Activated CD8-positive, alpha-beta T cell treated with anti-CD3 and anti-CD28 coated beads, Interleukin-2, amount 10 ng/mL, durations not matched to agents 7 days and 5 days (primary cell): ENCODE measurements around the gene DIAPH1. TPM values are rescaled to one million over a fixed set of nuclear protein-coding genes. Genes with fewer than 3 reads are reported as not detected.

ENCODE experiments used
- ATAC-seq: fragments of 150-1000 bp; cut with Tn5 transposase; one replicate; pipeline ENCODE4 v1.10.0; 2021; ENCODE audit warnings: moderate library complexity
- CTCF ChIA-PET: fragments of 350-600 bp; sonication (Branson Sonifier 250); formaldehyde crosslinking; loops from one replicate; lab custom pipeline; 2021; ENCODE audit warnings: antibody characterized with exemption; lab: Charles Lee
- POLR2A ChIA-PET: fragments of 350-600 bp; sonication (Branson Sonifier 250); formaldehyde crosslinking; loops from one replicate; lab custom pipeline; 2021; ENCODE audit warnings: antibody characterized with exemption; lab: Charles Lee
- DNase-seq: peaks from one replicate; pipeline ENCODE4 v3.0.0-alpha.2; 2020
- H3K27ac Mint-ChIP-seq: one replicate; pipeline ENCODE4 v1.8.0; 2021; ENCODE audit warnings: mild to moderate bottlenecking, mixed read lengths
- H3K27me3 Mint-ChIP-seq: one replicate; pipeline ENCODE4 v1.8.0; 2021; ENCODE audit warnings: low read depth, mixed read lengths
- H3K36me3 Mint-ChIP-seq: one replicate; pipeline ENCODE4 v1.8.0; 2021; ENCODE audit warnings: low read depth, mixed read lengths
- H3K4me1 Mint-ChIP-seq: one replicate; pipeline ENCODE4 v1.8.0; 2021; ENCODE audit warnings: low read depth, mixed read lengths
- H3K4me3 Mint-ChIP-seq: one replicate; pipeline ENCODE4 v1.8.0; 2021; ENCODE audit warnings: mild to moderate bottlenecking, mixed read lengths
- H3K9me3 Mint-ChIP-seq: one replicate; pipeline ENCODE4 v1.8.0; 2022; ENCODE audit warnings: mixed read lengths; ENCODE audit not compliant: insufficient read depth
- total RNA-seq, 2 experiments: library from RNA; stranded (reverse); gene quantifications; one replicate each; pipeline ENCODE4 v1.2.3, GENCODE V29; 2021

DIAPH1 gene
- total RNA-seq, 2 experiments from 2014 or later = 281 to 286 TPM

DNA sequence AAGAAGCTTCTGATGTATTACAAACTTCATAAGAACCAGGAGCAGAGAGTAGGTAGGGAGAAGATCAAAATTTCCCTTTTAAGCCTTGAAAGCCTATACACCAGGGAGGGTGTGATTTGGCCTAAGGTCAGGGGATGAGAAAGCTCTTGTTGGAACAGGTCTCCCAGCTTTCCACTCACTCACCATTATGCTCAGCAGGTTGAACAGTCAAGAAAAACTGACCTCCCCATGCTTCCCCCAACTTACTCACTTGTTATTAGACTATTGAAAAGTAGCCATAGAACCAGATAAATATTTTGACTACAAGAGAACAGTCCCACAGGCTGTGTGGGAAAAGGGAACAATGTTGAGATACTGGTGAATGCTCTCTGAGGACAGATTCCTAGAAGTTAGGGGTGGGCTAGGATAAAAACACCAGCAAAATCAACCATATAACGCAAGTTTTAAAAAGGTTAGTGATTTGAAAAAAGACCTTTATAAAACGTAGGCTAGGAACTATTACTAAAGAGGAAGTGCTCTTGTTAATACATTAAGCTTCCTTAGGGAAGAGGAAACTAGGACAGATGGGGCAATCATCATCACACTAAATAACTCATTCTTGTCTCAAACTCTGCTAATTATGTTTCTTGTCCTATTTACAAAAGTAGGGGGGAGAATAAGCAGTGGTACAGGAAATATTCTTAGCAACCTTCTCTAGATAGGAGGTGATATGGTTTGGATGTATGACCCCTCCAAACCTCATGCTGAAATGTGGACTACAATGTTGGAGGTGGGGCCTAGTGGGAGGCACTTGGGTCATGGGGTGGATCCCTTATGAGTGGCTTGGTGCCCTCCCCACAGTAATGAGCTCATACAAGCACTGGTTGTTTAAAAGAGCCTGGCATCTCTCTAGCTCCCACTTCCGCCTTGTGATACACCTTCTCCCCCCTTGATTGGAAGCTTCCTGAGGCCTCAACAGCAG, 98.9 kb downstream of the DIAPH1 start:
- CTCF ChIA-PET = interaction anchor here (3.6 to 5.7 kb wide), 2 partner anchors 6 to 107 kb away, joined by 12 to 64 read pairs; partner anchors contain the start of gene PCDHGA10

DNA sequence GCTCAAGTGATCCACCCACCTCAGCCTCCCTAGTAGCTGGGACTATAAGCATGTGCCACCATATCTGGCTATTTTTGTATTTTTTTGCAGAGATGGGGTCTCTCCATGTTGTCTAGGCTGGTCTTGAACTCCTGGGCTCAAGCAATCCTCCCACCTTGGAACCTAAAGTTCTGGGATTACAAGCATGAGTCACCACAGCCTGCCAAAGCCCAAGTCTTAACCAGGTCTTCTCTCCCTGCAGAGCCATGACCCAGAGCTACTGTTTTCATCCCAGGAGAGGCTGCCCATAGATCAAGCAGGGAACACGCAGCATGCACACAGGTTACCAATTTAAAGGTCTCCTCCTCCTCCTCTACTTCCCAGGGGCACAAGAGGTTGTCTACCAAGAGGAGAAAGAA, 100.2 kb downstream of the DIAPH1 start:
- POLR2A ChIA-PET = no interaction called here
- CTCF ChIA-PET = interaction anchor here (1.2 to 3.6 kb wide), 3 partner anchors 11 to 105 kb away, joined by 4 to 12 read pairs (median 5); partner anchors contain the start of gene PCDHGA10
- peaks cover 42% of the 10 kb centered on the region for H3K4me1 Mint-ChIP-seq

More for the DNA sequence above, 98.9 kb downstream of the DIAPH1 start:
- H3K9me3 Mint-ChIP-seq = no peaks in the 10 kb centered on the region
- H3K27ac Mint-ChIP-seq = no peak overlapping the region
- POLR2A ChIA-PET = no interaction called here
- no peaks in the 10 kb centered on the region for H3K27me3 Mint-ChIP-seq
- DNase-seq (no peak), ATAC-seq (no peak)
- peaks cover 33% of the 10 kb centered on the region for H3K4me1 Mint-ChIP-seq
- no peak overlapping the region for H3K4me3 Mint-ChIP-seq
- H3K36me3 Mint-ChIP-seq = peaks cover 84% of the 10 kb centered on the region

DNA sequence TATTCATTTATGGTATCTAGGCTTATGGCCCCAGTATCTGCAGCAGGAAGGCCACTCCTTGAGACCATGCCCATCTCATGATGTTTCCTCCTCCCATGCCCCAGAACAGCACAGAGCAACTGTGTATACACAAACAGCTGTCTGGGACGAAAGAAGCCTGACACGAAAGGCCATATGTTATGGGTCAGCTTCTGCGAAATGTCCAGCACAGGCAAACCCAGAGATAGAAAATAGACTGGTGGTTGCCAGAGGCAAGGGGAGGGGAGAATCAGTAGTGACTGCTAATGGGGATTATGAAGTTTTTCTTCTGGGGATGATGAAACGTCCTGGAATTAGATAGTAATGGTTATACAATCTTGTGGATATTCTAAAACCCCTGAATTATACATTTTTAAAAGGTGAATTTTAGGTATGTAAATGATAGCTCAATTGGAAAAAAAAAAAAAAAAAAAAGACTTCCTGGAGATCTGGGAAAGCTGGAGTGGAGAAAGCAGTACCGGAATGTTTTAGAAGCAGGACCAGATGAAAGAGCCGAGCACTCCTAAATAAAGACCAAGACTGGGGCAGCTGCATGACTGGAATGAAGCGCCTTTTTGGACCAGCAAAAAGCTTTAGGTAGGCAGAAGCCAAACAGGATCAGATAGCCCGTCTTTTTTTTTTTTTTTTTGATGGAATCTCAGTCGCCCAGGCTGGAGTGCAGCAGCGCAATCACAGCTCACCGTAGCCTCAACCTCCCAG, 100.8 kb downstream of the DIAPH1 start:
- DNase-seq = no peak
- Mint-ChIP-seq H3K36me3 (peaks cover 74% of the 10 kb centered on the region), H3K27ac (no peak overlapping the region), H3K27me3 (no peaks in the 10 kb centered on the region), H3K4me3 (no peak overlapping the region), H3K4me1 (peaks cover 42% of the 10 kb centered on the region), H3K9me3 (no peaks in the 10 kb centered on the region)
- ChIA-PET POLR2A (no interaction called here), CTCF (interaction anchor here (1.2 to 1.4 kb wide), 2 partner anchors 11 to 40 kb away, joined by 4 to 5 read pairs; no protein-coding TSS in a partner anchor)
- no peak for ATAC-seq

More for the DNA sequence above, 100.2 kb downstream of the DIAPH1 start:
- H3K36me3 Mint-ChIP-seq = peaks cover 77% of the 10 kb centered on the region
- ATAC-seq (no peak), DNase-seq (no peak)
- H3K9me3 Mint-ChIP-seq = no peaks in the 10 kb centered on the region
- H3K27me3 Mint-ChIP-seq = no peaks in the 10 kb centered on the region
- no peak overlapping the region for H3K27ac Mint-ChIP-seq
- no peak overlapping the region for H3K4me3 Mint-ChIP-seq

DNA sequence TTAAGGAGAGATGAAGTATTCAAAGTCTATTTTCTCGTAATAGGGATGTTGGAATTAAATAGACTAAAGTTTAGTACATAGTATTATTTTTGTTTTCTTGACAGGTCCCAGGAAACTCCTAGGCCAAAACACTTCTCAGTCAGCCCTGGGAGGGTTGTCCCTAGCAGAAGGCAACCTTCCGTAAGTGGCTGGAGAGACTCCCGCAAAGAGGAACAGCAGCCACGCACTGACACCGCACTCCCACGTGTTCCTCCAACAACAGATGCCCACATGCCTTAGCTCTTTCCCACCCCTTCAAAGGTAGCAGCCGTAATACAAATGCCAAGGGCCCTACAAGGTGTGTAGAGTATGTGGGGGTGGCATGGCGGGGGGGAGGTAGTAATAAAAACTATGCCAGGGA, 101.5 kb downstream of the DIAPH1 start:
- Mint-ChIP-seq H3K27ac (no peak overlapping the region), H3K9me3 (no peaks in the 10 kb centered on the region), H3K36me3 (peaks cover 70% of the 10 kb centered on the region), H3K4me3 (no peak overlapping the region), H3K27me3 (no peaks in the 10 kb centered on the region), H3K4me1 (peaks cover 41% of the 10 kb centered on the region)
- ChIA-PET CTCF (interaction anchor here (0.9 kb wide), 1 partner anchor 87 kb away, joined by 3 read pairs; the partner anchor contains the start of gene PCDHGA12), POLR2A (no interaction called here)
- DNase-seq (no peak), ATAC-seq (no peak)

DNA sequence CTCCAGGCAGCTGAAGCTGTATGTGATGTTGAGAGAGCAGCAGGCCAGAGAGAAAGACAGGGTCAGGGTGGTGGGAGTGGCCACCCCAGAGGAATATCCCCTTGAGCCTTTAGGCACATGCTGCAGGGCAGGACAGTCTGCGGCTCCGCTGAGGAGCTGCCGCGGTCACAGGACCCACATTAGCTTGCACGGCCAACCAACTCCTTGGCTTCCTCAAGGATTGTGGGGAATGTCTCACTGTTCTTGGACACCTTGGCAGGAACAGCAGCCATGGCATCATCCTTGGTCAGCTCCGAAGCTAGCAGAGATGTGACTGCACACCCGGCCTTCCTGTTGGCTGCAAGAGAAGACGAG, 102.2 kb downstream of the DIAPH1 start:
- Mint-ChIP-seq H3K27me3 (no peaks in the 10 kb centered on the region), H3K27ac (no peak overlapping the region), H3K36me3 (peaks cover 64% of the 10 kb centered on the region), H3K4me1 (peaks cover 36% of the 10 kb centered on the region), H3K4me3 (no peak overlapping the region), H3K9me3 (no peaks in the 10 kb centered on the region)
- DNase-seq (no peak), ATAC-seq (no peak)
- ChIA-PET CTCF (interaction anchor here (0.9 to 5.3 kb wide), 2 partner anchors 6 to 86 kb away, joined by 3 to 64 read pairs; partner anchors contain the start of gene PCDHGA12), POLR2A (no interaction called here)

DNA sequence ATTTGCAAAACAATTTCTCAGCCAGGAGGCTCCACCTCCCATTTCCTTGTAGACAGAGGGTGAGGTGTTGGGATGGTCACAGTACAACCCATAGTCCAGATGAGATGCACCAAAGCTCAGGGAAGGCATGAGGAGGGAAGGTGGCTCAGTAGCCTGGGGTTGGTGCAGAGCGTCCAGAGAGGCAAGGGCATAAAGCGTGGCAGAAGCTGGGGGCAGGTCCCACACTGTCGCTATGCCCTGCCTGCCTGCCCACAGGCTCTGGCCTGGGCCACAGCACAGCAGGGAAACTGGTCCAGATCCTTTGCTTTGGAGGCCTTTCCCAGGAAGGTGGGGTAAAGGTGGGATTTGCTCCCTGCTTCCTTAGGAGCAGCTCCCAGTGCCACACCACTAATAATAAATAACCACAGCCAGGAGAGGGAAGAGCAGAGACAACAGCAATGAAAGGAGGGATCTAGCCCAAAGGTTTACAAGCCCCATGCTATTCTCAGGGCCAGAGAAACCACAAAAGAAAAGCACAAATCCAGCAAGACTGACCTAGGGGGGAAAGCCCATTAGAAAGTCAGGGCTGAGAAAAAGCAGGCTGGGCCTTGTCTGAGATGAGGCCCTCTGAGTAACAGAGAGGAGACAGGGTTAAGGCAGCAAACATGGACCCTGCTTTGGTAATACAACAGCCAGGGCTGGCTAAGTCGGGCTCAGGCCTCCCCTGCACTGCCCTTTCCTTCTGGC, 102.7 kb downstream of the DIAPH1 start:
- ATAC-seq (no peak), DNase-seq (no peak)
- ChIA-PET POLR2A (no interaction called here), CTCF (interaction anchor here (0.8 to 5.3 kb wide), 4 partner anchors 7 to 121 kb away, joined by 3 to 64 read pairs (median 4); partner anchors contain the start of genes HDAC3, PCDHGA12 and RELL2)
- no peaks in the 10 kb centered on the region for H3K9me3 Mint-ChIP-seq
- H3K4me1 Mint-ChIP-seq = peaks cover 33% of the 10 kb centered on the region
- H3K27ac Mint-ChIP-seq = no peak overlapping the region
- peaks cover 58% of the 10 kb centered on the region for H3K36me3 Mint-ChIP-seq
- no peak overlapping the region for H3K4me3 Mint-ChIP-seq
- H3K27me3 Mint-ChIP-seq = no peaks in the 10 kb centered on the region

DNA sequence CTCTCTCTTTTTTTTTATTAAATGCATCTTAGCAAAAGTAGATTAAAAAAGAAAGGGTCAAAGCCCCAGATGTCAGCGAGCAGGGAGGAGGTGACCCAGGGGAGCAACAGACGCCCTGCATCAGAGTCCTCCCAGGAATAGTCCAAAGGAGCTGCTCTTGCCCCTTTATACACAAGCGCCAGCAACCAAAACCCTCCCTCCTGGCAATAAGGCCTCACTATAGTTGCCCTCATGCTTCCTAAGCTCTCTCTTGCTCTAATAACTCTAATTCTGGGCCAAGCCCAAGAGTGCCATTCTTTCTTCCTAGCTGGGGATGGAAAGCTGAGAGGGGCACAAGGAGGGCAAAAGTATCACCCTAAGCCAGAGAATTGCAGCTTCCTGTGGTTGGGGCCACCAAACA, 103.7 kb downstream of the DIAPH1 start:
- CTCF ChIA-PET = interaction anchor here (0.8 to 5.3 kb wide), 9 partner anchors 8 to 328 kb away, joined by 3 to 64 read pairs (median 6); partner anchors contain the start of genes HDAC3, PCDHB9, PCDHGA10 and PCDHGA11
- ATAC-seq = no peak

DNA sequence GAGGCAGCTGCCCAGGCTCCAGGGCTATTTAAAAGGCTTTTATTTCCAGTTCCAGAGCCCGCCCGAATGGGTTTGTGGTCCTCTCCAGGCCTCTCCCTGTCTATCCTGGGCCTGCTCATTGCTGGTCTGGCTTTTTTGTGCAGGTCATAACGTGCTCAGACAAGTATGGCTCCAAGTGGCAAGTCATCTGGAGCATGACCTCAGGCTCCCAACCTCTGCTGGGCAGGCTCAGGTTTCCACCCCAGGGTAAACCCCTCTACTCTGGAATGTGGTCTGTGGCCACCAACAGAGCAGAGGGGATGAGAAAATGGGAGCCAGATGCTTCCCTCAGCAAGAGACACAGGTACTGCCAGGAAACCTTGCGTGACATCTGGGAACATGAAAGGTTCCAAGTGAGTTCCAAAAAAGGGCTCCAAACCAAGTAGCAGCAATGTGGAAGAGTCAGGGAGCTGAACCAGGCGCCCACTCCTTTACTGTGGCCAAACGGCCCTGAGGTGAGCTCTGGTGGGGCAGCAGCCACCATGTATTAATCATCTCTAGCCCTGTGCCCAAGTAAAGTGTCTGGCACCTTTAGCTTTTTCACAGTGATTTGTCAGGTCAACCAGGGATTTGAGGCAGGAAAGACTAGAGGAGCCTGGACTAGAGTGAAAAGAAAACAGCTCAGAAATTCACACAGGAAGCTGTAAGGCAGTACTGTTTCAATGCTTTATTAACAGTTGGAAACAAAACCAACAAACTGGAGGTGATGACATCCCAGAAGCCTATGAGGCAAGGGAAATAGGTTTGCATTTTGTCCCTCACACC, 104.3 kb downstream of the DIAPH1 start:
- Mint-ChIP-seq H3K4me1 (peaks cover 33% of the 10 kb centered on the region), H3K4me3 (no peak overlapping the region), H3K27ac (peak overlapping the region; percentile 43), H3K36me3 (peaks cover 44% of the 10 kb centered on the region), H3K9me3 (no peaks in the 10 kb centered on the region), H3K27me3 (no peaks in the 10 kb centered on the region)
- ChIA-PET POLR2A (interaction anchor here (1.1 to 2.3 kb wide), 2 partner anchors 84 to 194 kb away, joined by 4 to 7 read pairs; partner anchors contain the start of genes PCDHGA12 and TAF7), CTCF (interaction anchor here (0.8 to 5.3 kb wide), 11 partner anchors 8 to 327 kb away, joined by 3 to 64 read pairs (median 13); partner anchors contain the start of genes PCDHB9, PCDHGA10, PCDHGA11 and PCDHGA12)
- DNase-seq = no peak
- ATAC-seq = no peak

More for the DNA sequence above, 103.7 kb downstream of the DIAPH1 start:
- H3K27me3 Mint-ChIP-seq = no peaks in the 10 kb centered on the region
- POLR2A ChIA-PET = no interaction called here
- no peaks in the 10 kb centered on the region for H3K9me3 Mint-ChIP-seq
- H3K36me3 Mint-ChIP-seq = peaks cover 50% of the 10 kb centered on the region
- H3K4me3 Mint-ChIP-seq = no peak overlapping the region
- DNase-seq = no peak
- H3K4me1 Mint-ChIP-seq = peaks cover 33% of the 10 kb centered on the region
- peak overlapping the region; percentile 4 for H3K27ac Mint-ChIP-seq

DNA sequence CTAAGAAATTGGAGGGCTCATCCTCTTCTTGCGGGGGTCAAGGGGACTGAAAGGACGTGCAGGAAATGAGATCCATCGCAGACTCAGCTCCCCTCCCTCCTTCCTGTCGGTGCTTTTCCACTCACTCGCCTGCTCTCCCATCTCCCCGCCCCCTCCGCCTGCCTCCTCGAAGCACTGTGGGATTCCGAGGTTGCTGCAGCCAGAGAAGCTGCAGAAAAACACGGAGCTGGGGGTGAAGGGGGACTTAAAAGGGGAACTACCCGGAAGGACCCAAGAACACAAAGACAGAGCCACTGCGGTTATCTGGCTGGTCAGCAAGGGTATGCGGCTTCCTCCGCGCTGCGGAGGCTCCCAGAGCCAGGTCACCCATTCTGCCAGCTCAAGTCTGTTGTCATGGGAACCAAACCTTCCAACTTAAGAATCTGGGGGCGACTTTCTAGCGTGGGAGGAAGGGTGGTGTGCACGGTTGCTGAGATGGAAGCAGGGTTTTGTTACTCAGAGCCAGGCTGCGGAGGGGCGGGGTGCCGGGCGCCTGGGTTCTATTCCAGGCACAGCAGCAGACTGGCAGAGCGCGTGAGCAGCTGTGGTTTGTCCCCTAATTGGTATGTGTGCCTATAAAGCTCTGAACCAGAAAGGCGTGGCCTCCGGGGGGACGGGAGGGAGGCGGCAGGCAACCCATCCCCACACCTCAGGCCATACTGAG, 105.0 kb downstream of the DIAPH1 start:
- H3K27ac Mint-ChIP-seq = no peak overlapping the region
- peak; percentile 47 for ATAC-seq
- no peaks in the 10 kb centered on the region for H3K27me3 Mint-ChIP-seq
- CTCF ChIA-PET = interaction anchor here (0.7 to 5.3 kb wide), 21 partner anchors 9 to 291 kb away, joined by 3 to 64 read pairs (median 6); partner anchors contain the start of genes PCDHB14, PCDHB15, PCDHGA10 and PCDHGA11
- no peaks in the 10 kb centered on the region for H3K9me3 Mint-ChIP-seq
- H3K36me3 Mint-ChIP-seq = peaks cover 36% of the 10 kb centered on the region
- POLR2A ChIA-PET = interaction anchor here (0.8 to 2.3 kb wide), 3 partner anchors 84 to 193 kb away, joined by 3 to 7 read pairs (median 4); partner anchors contain the start of genes PCDHGA10, PCDHGA12 and TAF7
- DNase-seq = peak; percentile 48
- H3K4me1 Mint-ChIP-seq = peaks cover 39% of the 10 kb centered on the region
- peak overlapping the region; percentile 26 for H3K4me3 Mint-ChIP-seq
